HG03280 (cell line): ENCODE results near the gene RELCH.
"Not testable (repeated sequence)": the region's sequence is repeated elsewhere in the genome, so short reads cannot be mapped to it uniquely, and the experiment has no call there.

Source experiments
- ATAC-seq: cut with Tn5 transposase; IDR thresholded peaks from one replicate; pipeline ENCODE4 v1.9.1; 2021; ENCODE audit warnings: mild to moderate bottlenecking, moderate library complexity; ENCODE audit not compliant: unreplicated experiment

RELCH gene, protein sequence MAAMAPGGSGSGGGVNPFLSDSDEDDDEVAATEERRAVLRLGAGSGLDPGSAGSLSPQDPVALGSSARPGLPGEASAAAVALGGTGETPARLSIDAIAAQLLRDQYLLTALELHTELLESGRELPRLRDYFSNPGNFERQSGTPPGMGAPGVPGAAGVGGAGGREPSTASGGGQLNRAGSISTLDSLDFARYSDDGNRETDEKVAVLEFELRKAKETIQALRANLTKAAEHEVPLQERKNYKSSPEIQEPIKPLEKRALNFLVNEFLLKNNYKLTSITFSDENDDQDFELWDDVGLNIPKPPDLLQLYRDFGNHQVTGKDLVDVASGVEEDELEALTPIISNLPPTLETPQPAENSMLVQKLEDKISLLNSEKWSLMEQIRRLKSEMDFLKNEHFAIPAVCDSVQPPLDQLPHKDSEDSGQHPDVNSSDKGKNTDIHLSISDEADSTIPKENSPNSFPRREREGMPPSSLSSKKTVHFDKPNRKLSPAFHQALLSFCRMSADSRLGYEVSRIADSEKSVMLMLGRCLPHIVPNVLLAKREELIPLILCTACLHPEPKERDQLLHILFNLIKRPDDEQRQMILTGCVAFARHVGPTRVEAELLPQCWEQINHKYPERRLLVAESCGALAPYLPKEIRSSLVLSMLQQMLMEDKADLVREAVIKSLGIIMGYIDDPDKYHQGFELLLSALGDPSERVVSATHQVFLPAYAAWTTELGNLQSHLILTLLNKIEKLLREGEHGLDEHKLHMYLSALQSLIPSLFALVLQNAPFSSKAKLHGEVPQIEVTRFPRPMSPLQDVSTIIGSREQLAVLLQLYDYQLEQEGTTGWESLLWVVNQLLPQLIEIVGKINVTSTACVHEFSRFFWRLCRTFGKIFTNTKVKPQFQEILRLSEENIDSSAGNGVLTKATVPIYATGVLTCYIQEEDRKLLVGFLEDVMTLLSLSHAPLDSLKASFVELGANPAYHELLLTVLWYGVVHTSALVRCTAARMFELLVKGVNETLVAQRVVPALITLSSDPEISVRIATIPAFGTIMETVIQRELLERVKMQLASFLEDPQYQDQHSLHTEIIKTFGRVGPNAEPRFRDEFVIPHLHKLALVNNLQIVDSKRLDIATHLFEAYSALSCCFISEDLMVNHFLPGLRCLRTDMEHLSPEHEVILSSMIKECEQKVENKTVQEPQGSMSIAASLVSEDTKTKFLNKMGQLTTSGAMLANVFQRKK

GRCh38 chr18:62186774-62187542 lies at the start of gene RELCH, which contains the start of gene PIGN:
Gene RELCH (plus strand): TSS chr18:62187255. CDS start chr18:62187506, 251 bp downstream.
Gene PIGN (minus strand): TSS chr18:62187056. CDS start chr18:62161353, 25,703 bp downstream.
- peak; percentile 92 for ATAC-seq

DNA sequence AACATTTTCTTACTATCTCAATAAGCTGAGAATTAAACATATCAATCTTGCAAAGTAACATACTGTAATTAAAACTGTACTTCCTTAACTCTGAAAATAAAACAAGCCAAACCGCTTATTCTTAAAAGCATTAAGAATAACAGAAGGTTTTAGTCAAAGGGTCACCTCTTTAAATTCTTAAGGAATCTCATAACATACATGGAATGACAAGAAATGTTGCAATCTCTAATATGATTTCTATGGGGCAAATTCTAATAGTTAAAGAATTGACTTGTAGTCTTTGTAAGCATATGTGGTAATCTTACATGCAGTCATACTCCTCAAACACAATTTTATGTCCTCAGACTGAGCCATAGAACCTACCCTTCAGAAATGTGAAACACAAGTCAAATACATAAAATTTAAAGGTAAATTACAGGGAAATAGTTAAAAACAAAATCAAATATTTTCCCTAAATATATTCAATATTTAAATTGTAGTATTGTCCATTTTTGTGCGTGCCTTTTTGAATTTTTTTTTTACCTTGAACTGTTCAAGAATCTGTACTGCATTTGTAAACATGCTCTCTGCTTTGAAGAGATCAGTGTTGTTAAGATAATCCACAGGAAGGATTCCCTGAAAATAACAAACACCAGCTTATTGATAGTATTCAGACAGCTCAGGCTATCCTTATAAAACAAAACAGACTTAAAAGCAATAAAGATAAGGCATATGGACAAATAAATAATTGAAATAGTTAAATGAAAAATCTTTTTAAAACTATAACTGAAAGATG lies 48.4 kb upstream of the RELCH start:
- ATAC-seq = no peak

DNA sequence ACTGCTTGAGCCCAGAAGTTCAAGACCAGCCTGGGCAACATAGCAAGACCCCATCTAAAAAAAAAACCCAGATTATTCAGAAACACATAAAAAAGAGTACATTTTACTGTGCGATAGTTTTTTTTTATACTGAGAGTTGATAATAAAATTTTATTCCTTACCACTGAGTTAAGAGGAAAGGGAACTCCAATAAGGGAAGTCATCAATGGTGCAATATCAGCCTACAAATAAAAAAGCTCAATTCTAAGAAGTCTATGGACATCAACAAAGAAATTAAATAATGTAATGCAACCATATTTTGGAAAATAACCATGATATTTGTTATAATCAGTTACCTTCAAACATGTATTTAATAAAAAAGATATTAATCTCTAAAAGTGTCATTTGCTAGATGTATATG lies 46.8 kb upstream of the RELCH start:
- ATAC-seq = no peak

DNA sequence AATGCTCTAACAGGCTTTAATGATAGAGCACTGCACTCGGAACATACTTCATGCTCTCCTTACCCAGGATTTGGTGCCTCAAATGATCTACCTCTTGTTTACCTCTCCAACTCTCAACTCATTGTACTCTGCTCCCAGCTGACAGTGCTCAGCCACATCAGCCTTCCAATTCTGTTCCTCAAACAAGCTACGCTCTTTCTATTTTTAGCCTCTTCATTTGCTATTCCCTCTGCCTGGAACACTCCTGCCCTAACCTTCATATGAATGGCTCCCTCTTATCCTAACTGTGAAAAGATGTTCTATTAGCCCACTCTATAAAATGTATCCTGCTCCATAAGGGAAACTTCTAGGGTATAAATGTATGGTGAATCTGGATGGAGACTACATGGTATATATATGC lies 42.7 kb upstream of the RELCH start:
- no peak for ATAC-seq

DNA sequence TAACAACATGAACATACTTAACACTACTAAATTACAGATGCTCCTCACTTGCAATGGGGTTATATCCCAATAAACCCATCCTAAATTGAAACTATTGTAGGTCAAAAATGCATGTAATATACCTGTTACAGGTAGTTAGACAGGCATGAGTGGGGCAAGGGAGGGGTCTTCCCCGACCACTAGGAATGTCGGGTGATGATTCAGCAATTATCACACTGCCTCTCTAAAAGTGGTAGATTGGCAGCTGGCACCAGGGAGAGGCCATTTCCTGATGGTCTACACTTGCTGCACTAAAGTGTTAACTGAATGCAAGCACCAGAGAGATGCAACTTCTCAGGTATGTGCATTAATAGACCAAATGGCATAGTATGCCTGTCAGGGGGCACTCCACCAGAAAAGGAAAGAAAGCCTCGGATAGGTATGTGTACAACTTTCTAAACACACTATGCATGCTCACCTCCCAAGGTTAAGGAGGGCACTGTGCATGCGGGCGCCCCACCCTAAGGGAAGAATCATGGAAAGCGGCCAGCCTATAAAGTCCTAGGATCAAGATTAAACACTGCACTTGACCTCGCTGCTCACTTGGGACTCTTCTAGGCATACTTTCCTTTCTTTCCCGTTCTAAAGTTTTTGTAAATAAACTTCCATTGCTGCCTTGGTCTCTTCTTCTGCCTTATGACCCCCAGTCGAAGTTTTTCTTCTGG lies 35.8 kb upstream of the RELCH start:
- no peak for ATAC-seq

DNA sequence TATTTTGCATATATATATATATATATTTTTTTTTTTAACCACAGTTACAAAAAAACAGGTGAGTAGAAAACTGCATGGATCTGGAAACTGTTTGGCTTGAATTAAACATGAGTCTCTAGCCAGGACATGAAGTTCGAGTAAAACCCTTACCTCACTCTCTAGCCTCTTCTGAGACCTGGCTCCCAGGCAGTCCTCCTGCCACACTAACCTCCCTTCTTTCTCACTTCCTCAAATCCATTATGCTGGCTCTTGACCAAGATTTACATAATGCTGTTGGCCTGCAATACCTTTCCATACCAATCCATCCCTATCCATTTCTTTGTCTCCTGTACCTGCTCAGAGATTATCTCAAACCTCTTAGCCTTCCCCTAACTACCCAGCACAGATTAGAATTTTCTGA lies 34.2 kb upstream of the RELCH start:
- no peak for ATAC-seq

DNA sequence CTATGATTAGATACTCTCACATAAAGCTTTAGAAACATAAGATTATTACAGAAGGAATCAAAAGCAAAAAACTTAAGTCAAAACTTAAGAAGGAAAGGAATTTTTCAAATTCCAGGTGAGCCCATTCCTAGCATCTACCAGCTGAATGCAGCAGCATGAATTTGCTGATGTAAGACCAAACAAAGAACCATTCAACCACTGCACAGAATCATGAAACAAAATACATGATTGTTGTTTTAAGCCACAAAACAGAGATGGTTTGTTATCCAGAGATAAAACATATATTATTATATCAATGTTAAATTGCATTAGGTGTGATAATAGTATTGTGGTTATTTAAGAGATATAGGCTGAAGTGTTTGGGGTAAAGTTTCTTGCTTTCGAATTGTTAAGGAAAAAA lies 29.2 kb upstream of the RELCH start:
- ATAC-seq = no peak

DNA sequence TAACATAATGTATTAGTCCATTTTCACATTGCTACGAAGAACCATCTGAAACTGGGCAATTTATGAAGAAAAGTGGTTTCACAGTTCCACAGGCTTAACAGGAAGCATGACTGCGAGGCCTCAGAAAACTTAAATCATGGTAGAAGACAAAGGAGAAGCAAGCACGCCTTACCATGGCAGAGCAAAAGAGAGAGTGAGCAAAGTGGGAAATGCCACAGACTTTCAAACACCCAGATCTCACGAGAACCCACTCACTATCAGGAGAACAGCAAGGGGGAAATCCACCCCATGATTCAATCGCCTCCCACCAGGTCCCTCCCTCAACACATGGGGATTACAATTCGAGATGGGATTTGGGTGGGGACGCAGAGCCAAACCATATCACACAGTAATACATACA lies 22.7 kb upstream of the RELCH start:
- no peak for ATAC-seq

- no peak for ATAC-seq
Observed at GRCh38 chr18:62164855-62165487, 22.1 kb upstream of the RELCH start.

- no peak for ATAC-seq
Observed at GRCh38 chr18:62165583-62165982, 21.5 kb upstream of the RELCH start.

GRCh38 chr18:62166524-62166923 lies 20.5 kb upstream of the RELCH start:
- not testable (repeated sequence) for ATAC-seq

GRCh38 chr18:62170857-62171256 lies 16.2 kb upstream of the RELCH start:
- no peak for ATAC-seq

- no peak for ATAC-seq
Observed at GRCh38 chr18:62172298-62172697, 14.8 kb upstream of the RELCH start.

DNA sequence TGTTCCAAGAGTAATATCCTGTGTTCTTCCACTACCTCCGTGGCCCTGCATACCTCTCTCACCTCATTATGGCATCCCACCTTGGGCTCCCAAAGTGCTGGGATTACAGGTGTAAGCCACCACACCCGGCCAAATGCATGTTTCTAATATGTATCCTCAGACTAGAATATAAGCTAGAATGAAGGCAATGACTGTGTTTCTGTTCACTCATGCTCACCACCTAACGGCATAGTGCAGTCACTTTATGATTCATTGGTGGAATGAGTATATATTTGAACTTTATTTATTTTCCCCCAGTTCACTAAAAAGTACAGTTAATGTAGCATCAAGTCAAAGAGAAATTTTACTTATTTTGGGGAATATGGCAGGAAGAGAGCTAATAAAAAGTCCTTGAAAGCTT lies 11.5 kb upstream of the RELCH start:
- ATAC-seq = no peak

GRCh38 chr18:62177271-62177670 lies 9.8 kb upstream of the RELCH start:
- no peak for ATAC-seq

DNA sequence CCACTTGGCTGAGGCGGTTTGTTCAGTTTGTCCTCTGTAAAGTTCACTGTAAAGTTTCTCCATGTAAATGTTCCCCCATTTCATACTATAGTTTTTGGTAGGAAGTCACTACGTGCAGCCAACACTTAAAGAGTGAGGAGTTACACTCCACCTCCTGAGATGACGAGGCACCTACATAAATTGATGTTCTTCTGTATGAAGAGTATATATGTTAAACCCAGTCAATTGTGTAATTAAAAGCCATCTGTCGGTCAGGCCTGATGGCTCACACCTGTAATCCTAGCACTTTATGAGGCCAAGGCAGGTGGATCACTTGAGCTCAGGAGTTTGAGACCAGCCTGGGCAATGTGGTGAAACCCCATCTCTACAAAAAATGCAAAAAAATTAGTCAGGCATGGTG lies 7.8 kb upstream of the RELCH start:
- ATAC-seq = no peak

DNA sequence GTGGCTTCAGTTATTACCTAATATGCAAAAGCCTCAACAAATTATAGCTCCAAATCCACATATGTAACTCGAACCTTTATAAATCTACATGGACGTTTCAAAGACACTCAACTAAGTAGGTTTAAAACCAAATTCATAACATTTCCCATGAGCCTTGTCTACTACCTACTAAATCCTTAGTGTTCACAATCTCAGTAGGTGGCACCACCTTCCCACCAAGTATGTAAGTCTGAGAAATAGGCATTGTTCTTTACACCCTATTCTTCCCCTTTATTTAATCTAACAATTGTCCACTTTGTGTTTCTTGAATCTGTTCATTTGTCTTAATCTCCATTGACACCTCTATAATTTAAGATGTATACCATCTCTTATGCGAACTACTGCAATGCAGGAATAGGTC lies 4.8 kb upstream of the RELCH start:
- no peak for ATAC-seq

DNA sequence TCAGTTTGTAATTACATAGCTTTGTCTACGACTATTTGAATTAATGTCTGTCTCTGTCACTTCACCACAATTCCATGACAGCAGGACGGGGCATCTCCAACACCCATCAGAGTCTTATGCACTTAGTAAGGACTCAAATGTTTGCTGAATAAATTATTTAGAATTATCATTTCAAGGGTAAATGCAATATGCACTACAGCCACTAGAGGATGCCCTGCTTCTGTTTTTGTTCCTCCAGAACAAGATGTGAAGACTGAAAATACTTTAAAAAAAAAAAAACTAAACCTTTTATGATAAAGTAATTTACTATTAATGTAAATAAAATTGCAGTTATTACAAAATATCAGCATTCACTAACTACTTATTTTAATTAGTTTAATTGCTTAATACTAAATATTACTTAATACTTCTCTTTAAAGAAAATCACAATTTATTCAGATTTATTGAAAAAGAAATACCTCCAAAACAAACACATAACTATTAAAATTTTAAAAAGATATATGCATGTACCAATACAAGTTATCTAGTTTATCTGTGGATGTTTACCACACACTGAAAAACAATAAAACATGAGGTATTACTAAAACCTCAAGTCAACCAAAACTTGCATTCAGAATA lies 3.4 kb upstream of the RELCH start:
- no peak for ATAC-seq
